ENCODE data around the gene RNF213.

GRCh38 chr17:80354336-80354735 is 93.7 kb downstream of the RNF213 start:
- TF ChIP-seq POLR2A (IDR thresholded peaks at IDR 0.05) (no peak), CTCF (IDR thresholded peaks at IDR 0.05) (no peak)
